ENCODE data around the gene RYR1.
A peak's percentile ranks its signal among the peaks of the same experiment; 100 is the strongest.
"Not testable (repeated sequence)": the region's sequence is repeated elsewhere in the genome, so short reads cannot be mapped to it uniquely, and the experiment has no call there.

Gene RYR1

DNA sequence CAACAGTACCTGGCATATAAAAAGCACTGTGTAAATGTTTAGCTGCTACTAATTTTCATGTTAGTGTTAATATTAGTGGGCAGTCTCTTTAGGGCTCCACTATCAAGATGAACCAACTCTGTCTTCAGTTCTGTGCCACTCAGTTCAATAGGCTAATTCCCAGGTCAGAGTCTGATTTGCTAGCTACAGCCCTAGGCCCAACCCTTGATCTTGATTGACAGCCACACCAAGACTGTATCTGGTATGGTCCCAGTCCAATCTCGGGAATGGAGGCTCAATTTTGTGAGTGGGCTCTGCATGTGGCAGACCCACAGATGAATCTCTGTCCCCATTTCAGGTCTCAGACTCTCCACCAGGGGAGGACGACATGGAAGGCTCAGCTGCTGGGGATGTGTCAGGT, 138.2 kb downstream of the RYR1 start:
- DNase-seq: no peak

GRCh38 chr19:38577826-38578225, 144.3 kb downstream of the RYR1 start:
- no peak for DNase-seq

DNA sequence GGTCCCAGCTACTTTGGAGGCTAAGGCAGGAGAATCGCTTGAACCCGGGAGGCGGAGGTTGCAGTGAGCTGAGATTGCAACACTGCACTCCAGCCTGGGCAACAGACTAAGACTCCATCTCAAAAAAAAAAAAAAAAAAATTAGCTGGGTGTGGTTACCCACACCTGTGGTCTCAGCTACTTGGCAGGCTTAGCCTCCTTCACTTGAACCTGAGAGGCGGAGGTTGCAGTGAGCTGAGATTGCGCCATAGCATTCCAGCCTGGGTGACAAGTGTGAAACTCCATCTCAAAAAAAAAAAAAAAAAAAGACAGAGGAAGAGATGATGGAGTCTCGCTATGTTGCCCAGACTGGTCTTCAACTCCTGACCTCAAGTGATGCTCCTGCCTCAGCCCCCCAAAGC, 145.8 kb downstream of the RYR1 start:
- DNase-seq: peak; percentile 32

DNA sequence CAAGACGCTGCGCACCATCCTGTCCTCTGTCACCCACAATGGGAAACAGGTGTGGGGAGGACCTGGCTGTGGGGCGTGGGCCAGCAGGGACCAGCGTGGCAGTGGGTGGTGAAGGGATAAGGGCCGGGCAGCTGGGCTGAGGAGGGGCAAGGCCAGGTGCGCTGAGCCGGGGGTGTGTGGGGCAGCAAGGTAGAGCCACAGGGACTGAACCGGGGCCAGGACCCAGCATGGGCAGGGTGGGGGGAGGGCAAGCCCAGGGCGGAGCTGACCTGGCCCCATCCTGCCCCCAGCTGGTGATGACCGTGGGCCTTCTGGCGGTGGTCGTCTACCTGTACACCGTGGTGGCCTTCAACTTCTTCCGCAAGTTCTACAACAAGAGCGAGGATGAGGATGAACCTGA, 146.6 kb downstream of the RYR1 start:
- DNase-seq: no peak

DNA sequence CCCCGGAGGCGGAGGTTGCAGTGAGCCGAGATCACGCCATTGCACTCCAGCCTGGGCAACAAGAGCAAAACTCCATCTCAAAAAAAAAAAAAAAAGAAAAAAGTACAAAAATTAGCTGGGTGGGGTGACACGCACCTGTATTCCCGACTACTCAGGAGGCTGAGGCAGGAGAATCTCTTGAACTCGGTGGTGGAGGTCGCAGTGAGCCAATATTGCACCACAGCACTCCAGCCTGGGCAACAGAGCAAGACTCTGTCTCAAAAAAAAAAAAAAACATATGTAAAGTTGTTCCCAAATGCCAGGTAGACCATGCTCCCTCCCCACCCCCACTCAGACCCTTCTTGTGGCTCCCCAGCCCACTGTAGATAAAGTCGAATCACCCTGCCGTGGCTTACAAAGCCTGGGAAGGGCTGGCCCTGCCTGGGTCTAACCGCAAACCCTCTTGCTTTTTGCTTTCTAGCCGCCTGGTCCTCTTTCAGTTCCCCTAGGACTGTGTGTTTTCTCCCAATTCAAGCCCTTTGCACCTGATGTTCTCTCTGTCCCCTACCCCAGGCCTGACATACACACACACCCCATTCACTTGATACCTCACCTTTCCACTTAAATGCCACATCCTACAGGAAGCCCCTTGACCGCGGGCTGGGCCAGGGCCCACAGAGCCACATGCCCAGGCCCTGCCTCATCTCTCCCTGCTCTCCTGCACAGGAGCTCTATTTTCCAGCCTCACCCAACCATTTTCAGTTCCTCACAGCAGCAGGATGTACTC, 149.9 kb downstream of the RYR1 start:
- DNase-seq: no peak

- no peak for DNase-seq
Observed at GRCh38 chr19:38583985-38584305, 150.5 kb downstream of the RYR1 start.

- no peak for DNase-seq
Observed at GRCh38 chr19:38587562-38587961, 154.1 kb downstream of the RYR1 start.

DNA sequence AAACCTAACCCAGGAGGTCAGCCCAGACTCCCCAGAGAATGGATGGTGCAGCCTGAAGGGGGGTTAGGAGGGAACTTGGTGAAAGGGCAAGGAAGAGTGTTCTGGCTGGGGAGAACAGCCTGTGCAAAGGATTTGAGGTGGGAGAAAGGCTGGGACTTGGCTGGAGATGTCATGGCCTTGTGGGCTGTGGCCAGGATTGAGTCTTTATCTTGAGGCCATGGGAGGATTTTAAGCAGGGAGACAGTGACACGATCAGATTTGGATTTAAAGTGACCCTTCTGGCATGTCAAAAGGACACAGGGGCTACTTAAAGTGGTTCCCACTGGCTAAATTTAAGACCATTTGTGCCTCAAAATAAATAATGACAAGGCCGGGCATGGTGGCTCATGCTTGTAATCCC, 154.6 kb downstream of the RYR1 start:
- no peak for DNase-seq

DNA sequence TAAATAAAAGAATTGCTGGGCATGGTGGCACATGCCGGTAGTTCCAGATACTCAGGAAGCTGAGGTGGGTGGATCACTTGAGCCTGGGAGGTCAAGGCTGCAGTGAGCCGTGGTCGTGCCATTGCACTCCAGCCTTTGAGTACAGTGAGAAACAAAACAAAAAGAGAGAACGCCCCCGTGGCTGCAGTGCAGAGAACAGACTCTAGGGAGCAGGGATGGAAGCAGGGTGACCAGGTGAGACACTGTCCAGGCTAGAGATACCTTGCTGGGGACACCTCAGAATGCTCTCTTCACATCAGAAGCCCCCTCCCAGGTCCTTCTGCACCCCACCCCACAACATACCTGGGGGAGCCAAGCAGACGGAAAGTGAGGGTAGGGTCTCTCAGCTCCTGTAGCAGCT, 159.4 kb downstream of the RYR1 start:
- DNase-seq: no peak

GRCh38 chr19:38596057-38596981, 162.8 kb downstream of the RYR1 start:
- DNase-seq: peak; percentile 76

GRCh38 chr19:38597075-38597474, 163.6 kb downstream of the RYR1 start:
- no peak for DNase-seq

DNA sequence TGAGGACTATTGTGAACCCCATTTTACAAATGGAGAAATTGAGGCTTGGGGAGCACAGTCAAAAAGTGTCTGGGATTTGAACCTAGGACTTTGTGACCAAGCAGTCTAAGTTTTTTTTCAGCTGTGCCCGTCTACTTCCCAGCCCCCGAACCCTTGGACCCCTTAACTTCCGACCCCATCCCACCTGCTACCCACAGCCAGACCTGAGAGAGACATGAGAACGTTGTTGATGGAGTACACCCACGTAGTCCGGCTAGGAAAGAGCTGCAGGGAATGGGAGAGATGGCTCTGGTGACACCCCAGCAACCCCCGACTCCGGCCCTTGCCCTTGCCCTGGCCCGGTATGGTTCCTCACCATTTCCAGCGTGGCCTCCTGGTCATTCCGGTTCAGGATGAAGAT, 166.2 kb downstream of the RYR1 start:
- no peak for DNase-seq

GRCh38 chr19:38602856-38603255, 169.4 kb downstream of the RYR1 start:
- not testable (repeated sequence) for DNase-seq

DNA sequence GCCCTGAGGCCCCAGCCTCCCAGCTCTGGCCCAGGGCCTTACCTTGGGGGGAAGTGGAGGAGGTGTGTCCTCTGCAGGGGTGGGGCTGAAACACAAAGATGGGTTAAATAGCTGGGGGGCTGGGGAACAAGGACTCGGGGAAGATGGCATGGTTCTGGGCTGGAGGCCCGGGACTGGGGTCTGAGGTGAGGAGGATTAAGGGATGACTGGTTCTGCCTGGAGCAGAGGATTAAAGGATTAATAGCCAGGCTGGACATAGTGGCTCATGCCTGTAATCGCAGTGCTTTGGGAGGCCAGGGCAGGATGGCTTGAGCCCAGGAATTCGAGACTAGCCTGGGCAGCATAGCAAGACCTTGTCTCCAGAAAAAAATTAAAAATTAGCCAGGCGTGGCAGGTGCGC, 172.6 kb downstream of the RYR1 start:
- DNase-seq: no peak

DNA sequence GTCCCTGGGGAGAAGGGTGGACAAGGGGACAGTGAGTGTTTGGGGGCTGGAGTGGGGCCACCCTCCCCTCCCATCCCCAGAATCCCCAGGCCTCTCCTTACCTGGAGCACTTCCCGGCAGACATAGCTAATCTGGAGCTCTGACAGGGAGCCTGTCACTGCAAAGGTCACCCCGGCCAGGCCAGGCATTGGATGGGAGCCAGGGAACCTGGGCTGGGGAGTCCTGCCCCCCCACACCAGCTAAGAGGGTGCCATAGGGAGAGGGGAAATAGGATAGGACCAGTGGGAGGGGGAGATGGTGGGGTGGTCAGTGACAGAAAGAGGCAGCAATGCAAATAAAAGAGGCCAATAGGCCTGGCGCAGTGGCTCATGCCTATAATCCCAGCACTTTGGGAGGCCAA, 180.8 kb downstream of the RYR1 start:
- DNase-seq: no peak

DNA sequence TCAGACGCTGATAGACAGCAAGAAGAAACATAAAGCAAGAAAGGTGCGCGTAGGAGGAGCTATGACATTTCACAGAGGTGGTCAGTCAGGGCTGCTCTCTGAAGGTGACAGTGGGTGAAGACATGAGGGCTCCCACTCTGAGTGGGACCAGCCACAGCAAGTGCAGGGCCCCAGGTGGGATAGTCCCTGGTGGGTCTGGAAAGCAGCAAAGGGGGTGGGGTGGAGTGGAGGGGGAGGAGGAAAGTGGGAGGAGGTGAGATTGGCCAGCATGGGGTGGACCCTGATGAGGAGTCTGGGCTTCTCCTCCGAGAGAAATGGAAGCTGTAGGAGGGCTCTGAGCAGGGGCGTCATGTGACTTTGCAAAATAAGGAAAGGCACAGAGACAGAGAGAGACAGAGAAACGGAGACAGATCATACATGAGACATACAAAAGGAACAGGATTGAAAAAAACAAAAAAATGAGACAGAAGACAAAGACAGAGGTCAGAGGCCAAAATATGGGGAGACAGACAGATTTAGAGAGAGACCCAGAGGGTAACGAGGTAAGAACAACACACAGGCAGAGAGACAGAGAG, 181.6 kb downstream of the RYR1 start:
- no peak for DNase-seq

DNA sequence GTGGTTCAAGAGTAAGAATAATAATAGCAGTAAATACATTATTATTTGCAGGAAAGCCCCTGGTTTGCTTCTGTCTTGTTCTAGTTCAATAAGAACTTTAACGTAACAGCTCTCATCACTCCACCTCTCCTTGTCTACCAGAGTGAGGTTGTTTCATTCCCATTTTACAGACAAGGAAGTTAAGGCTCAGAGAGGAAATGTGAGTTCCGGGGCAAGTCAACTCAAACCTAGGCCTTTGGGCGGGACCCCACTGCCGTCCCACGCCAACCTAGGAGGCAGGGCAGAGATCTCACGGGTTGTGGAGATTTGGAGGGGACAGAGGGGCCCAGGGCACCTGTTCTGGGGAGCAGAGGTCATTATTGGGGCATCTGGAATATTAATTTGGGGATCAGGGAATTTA, 182.8 kb downstream of the RYR1 start:
- no peak for DNase-seq

DNA sequence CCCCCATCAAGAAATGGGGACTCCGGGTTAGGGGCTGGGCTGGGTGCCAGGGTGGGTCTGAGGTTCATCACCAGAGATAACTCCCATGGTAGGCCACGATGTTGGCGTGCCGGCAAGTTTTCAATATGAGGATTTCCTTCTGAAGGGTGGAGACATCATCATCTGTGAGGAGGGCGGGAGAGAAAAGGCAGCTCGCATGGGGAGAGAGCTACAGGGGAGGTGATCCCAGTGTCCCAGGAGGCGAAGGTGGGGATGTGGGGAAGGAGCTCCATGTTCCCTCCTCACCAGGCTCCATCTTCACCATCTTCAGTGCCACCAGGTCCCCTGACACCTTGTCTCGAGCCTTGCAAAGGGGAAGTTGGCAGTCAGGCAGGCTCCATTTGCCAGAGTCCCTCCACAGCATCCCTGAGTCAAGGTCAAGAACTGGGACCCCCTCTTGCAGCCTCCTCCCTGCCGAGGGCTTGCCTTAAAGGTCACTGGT, 183.8 kb downstream of the RYR1 start:
- no peak for DNase-seq

- peak; percentile 83 for DNase-seq
Observed at GRCh38 chr19:38617764-38618589, 184.5 kb downstream of the RYR1 start, which contains the start of gene MAP4K1. Gene MAP4K1, minus strand, starts transcription at chr19:38617953. Its CDS starts 58 bp downstream, at chr19:38617895.

DNA sequence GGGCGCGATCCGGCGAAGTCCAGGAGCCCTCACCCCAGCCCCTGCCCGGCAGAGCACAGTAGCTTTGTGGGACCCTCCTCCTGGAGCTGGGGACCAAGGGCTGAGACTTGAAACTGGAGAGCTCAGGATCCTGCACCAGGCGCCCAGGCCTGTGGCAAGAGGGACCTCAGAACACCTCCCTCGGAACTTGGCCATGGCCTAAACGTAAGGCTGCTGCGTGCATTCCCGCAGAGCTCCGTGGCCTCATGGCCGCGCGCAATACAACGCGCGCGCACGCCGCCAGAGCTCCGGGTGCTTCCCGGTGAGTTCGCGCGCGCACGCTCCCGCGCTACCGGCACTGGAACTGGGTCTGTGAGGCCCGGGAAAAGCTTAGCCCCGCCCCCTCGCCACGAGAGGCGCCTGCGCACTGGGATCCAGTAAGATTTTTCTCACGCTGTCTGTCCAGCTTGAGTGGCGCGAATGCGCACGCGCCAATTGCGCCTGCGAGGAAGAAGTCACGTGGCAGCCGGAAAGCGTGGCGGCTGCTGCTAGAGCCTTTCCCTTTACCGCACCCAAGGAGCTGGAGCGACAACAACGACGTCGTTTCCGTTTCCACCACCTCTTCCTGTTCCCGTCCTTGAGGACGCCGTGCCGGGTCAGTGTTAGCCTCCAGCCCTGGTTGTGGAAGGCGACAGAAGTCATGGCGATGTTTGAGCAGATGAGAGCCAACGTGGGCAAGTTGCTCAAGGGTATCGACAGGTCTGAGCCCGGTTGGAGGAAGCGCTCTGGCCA, 185.3 kb downstream of the RYR1 start, which contains the start of gene EIF3K:
Gene EIF3K, plus strand, starts transcription at position 599 of the 771 bp plus-strand sequence. Its CDS starts 81 bp downstream, at position 680.
- DNase-seq: peak; percentile 98

DNA sequence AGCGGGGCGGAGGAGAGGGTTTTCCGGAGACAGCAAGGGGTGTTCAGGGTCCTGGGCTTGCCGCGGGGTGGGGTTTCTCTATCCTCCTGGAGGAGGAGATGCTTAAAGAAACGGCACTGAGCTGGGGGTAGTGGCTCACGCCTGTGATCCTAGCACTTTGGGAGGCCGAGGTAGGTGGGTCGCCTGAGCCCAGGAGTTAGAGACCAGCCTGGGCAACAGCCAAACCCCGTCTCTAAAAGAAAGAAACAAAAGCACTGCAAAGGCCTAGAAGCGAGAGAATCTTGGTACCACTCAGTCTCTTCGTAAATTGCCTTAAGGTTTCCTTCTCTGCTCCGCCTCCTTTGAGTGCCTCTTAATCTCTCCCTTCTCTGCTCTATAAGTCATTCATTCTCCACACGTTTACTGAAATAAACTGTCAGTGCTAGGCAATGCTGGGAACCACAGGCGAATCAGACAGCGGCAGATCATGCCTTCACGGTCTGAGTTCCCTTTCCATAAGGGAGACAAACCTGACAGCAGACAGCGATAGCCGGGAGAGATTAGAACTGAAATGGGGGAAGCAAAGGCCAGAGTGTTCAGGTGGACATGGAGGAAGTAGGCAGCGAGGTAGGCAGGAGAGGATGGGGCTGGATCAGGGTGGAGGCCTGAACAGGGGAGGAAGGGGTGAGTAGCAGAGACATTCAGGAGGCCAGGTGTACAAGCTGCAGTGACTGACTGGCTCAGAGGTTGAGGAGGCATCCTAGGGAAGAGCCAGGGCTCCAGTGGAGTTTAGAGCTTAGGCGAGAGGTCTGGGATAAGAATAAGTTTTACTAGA, 186.1 kb downstream of the RYR1 start:
- DNase-seq: no peak
